Measurements from ENCODE around the gene LIPG.

LIPG gene

DNA sequence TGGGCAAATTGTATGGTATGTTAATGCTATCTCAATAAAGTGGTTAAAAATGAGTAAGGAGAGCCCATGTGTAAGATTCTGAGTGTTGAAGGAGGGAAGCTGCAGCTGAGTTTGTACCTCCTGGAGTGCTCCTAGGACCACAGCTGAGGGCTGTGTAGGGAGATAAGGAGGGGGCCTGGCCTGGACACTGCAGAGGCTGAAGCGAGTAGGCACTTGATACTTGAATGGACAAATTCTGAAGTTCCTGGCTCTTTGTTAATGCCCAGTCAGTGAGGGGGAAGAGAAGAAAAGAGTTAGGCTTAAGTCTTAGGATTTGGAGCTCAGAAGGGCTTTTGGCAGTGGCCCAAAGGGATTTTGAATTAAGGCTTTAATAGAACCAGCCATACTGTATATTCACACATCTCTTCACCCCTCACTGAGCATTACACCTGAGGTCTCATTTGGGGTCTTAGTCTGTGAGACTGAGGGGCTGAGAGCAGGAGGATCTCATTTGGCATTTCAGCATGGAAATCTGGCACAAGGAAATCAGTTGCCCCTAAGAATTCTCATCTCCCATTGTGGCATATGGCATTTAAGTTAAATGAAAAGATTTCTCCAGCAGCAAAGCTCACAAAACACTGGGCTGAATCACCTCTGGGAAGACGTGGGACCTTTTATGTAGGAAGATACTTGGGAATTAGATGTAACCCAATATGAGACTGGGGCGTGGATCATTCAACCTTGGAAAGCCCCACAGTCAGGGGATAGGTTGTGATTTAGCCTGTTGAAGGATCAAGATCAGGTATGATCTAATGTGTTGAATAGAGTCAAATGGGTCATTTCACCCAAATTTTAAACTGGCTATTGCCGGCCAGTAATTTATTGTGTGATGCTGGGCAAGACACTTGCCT is 46.8 kb downstream of the LIPG start:
- peaks cover 6% of the 10 kb centered on the region for H3K27me3 Mint-ChIP-seq
- H3K4me3 Mint-ChIP-seq, result no peak overlapping the region
- peaks cover 2% of the 10 kb centered on the region for H3K36me3 Mint-ChIP-seq
- H3K27ac Mint-ChIP-seq, result no peak overlapping the region
- no peaks in the 10 kb centered on the region for H3K4me1 Mint-ChIP-seq (ENCODE audit: low read depth)
- H3K9me3 Mint-ChIP-seq (ENCODE audit: low read depth), result peaks cover 4% of the 10 kb centered on the region

DNA sequence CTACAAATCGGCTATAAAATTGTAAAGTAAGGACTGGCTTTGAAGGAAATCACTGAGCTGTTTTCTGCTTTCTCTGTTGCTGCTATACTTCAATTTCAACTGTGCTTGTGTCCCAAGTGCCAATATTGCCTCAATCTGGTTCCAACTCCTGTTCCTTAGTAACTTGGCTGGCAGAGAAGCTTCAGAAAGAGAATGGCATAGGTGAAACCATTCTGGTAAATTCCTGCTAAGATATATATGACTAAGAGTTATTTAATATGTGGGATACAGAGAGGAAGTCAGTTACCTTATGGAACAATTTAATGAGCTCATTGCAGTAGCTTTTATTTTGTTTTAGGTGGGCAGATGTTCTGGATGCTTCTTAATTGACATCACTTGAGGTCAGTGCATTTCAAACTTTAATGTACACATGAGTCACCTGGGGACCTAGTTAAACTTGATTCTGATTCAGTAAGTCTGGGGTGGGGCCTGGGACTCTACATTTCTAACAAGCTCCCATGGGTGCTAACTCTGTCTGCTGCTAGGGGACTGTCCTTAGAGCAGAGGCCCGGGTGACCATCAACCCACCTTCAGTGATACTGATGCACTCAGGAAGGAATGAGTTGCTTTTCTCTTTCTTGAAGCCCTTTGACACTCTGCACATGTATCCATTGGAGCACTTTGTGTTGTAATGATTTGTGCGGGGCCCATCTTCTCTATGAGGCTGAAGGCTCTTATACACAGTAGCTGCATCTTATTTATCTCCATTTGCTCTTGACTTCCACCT is 47.6 kb downstream of the LIPG start:
- H3K27ac Mint-ChIP-seq, result no peak overlapping the region
- H3K4me1 Mint-ChIP-seq (ENCODE audit: low read depth), result no peaks in the 10 kb centered on the region
- H3K9me3 Mint-ChIP-seq (ENCODE audit: low read depth), result peaks cover 4% of the 10 kb centered on the region
- peaks cover 2% of the 10 kb centered on the region for H3K36me3 Mint-ChIP-seq
- no peak overlapping the region for H3K4me3 Mint-ChIP-seq
- peaks cover 7% of the 10 kb centered on the region for H3K27me3 Mint-ChIP-seq

DNA sequence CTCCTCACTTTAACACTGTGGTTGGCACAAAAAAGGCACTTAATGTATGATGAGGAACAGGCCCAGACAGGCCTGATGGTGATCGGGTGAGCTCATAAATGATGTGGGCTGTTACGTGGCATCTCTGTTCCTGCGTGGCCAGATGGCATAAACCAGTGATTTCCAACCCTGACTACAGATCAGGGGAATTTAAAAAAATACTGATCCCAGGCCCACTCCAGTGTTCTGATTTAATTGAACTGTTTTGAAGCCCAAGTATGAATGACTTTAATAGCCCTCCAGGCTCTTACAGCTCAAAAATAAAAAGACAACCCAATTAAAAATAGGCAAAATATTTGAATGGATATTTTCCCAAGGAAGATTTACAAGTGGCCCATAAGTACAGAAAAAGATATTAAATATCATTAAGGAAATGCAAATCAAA is 48.2 kb downstream of the LIPG start:
- H3K27ac Mint-ChIP-seq, result no peak overlapping the region
- no peaks in the 10 kb centered on the region for H3K4me1 Mint-ChIP-seq (ENCODE audit: low read depth)
- H3K4me3 Mint-ChIP-seq, result no peak overlapping the region
- peaks cover 2% of the 10 kb centered on the region for H3K36me3 Mint-ChIP-seq
- peaks cover 4% of the 10 kb centered on the region for H3K9me3 Mint-ChIP-seq (ENCODE audit: low read depth)
- H3K27me3 Mint-ChIP-seq, result peaks cover 5% of the 10 kb centered on the region

DNA sequence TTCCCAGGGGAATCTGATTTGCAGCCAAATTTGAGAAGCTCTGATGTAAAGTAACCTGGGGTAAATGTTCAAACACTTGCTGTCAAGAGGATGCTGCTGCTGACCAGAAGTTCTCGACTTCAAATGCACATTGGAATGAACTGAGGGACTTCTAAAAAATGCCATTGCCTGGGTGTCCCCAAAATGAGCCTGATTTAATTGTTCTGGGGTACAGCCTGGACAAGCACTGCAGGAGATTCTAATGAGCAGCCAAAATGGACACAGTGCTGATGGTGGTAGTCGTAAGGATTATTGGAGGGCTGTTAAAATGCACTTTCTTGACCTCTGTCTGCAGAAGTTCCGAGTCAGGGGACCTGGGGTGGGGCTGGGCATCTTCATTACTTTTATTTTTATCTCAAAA is 49.5 kb downstream of the LIPG start:
- no peak overlapping the region for H3K27ac Mint-ChIP-seq
- H3K9me3 Mint-ChIP-seq (ENCODE audit: low read depth), result no peaks in the 10 kb centered on the region
- H3K4me3 Mint-ChIP-seq, result no peak overlapping the region
- no peaks in the 10 kb centered on the region for H3K4me1 Mint-ChIP-seq (ENCODE audit: low read depth)
- peaks cover 2% of the 10 kb centered on the region for H3K27me3 Mint-ChIP-seq
- no peaks in the 10 kb centered on the region for H3K36me3 Mint-ChIP-seq

DNA sequence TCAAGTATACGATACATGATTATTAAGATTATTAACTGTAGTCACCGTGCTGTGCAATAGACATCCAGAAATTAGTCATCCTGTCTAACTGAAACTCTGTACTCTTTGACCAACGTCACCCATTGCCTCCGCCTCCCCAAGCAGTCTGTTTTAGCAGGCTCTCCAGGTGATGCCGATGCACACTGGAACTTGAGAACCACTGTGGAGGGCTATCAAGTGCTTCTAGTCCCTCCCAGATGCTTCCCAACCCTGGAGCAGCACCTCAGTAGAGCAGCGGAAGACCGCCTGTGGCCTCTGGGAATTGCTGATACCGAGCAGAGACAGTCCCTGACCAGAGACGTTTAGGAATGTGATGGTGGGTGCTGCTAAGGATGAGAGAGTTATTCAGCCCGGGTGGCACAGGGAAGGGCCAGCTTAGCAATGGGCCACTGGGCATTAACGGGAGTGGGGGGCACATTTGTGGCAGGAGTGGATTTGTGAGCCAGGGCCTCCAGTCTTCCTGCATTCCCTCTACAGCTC is 50.7 kb downstream of the LIPG start:
- Mint-ChIP-seq H3K4me3 (no peak overlapping the region), H3K27ac (no peak overlapping the region), H3K36me3 (no peaks in the 10 kb centered on the region), H3K4me1 (ENCODE audit: low read depth) (no peaks in the 10 kb centered on the region), H3K9me3 (ENCODE audit: low read depth) (no peaks in the 10 kb centered on the region), H3K27me3 (peaks cover 2% of the 10 kb centered on the region)

DNA sequence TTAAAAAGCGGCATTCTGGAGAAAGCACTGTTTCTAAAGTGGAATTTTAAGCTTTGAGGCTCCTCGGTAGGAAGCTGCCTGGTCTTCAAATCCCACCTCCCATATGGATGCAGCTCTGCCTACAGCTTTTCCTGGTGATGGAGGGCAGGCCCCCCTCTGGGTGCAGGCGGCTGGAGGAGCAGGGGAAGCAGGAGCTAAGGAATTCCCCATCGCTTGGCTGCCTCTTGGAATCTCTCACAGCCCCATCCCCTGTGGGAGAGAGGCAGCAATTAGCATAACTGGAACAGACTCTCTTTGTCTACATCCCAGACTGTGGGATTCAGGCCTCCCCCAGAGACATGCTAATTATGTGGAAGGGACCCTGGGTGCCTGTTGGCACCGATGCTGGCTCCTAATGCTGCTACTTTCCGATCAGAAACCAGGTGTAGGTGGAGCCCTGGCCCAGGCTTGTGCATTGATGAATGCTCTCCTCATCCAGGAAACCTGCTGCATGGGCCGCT is 51.3 kb downstream of the LIPG start:
- Mint-ChIP-seq H3K27ac (no peak overlapping the region), H3K27me3 (peaks cover 2% of the 10 kb centered on the region), H3K4me3 (no peak overlapping the region), H3K9me3 (ENCODE audit: low read depth) (no peaks in the 10 kb centered on the region), H3K4me1 (ENCODE audit: low read depth) (no peaks in the 10 kb centered on the region), H3K36me3 (no peaks in the 10 kb centered on the region)

DNA sequence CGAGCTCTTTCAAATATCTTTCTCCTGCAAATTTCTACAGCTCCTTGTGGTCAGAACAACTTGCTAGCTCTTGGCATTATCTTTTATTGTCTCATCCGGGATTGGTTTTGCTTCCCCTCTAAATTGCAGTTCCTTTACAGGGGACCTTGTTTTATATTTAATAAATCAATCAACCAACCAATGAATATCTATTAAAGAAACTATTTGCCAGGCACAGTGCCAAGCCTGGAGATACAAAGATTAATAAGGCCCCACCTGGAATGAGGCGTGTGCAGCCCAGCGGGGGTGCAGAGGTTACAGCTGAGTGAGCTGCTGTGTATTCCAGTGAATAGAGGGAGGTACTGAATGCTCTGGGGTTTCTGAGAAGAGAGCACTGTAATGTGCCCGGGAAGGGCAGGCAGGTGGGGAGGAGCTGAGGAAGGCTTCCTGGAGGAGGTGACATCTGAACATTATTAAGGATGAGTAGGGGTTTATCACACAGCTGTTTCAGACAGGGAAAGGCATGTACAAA is 51.8 kb downstream of the LIPG start:
- Mint-ChIP-seq H3K9me3 (ENCODE audit: low read depth) (no peaks in the 10 kb centered on the region), H3K27ac (no peak overlapping the region), H3K4me3 (no peak overlapping the region), H3K27me3 (peaks cover 2% of the 10 kb centered on the region), H3K4me1 (ENCODE audit: low read depth) (no peaks in the 10 kb centered on the region), H3K36me3 (no peaks in the 10 kb centered on the region)

DNA sequence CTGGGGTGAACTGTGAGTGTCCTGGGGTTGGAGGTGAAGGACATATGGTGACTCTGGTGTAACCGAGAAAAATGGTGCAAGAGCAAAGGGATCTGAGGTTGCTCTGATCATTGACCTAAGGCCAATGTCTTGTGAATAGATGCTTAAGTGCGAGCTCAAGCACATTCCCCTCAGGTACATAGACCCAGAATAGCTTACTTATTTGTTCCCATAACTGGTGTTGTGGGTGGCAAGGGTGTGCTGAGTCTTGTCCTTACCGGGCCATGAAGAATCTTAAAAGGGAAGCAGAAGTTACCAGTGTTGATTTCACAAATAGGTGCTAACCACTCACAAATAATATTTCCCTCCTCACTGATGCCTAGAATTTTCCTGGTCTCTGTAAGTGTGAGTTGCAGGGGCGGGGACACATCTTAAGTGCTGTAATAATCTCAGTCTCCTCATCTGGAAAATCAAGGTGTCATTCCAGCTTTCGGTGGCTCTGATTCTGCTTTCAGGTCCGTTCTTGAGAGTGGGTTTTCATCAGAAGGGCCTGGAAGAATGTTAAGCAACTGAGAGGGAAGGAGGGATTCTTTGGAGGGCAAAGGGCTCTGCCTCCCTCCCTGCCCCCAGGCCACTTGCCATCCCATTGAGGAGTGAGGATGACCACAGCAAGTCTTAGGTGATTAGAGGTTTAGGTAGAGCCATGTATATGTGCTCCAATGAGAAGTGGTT is 54.9 kb downstream of the LIPG start:
- Mint-ChIP-seq H3K9me3 (ENCODE audit: low read depth) (no peaks in the 10 kb centered on the region), H3K4me3 (no peak overlapping the region), H3K27me3 (peaks cover 8% of the 10 kb centered on the region)

DNA sequence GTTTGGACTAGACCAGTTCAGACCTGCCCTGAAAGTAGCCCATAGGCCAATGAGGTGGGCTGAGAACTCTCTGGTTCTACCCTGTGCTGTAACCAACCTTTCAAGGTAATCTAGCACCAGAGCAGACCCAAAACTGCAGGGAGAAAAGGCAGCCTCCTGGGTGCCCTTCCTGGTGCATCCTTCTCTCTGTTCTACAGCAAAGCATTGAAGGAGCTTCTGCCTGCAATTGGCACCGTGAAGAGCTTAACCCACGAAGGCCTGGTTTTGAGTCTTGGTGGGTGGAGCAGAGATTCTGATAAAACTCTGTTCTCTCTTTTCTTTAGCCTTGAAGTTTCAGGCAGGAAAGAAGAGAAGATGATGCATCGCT is 55.5 kb downstream of the LIPG start:
- H3K4me1 Mint-ChIP-seq (ENCODE audit: low read depth), result peaks cover 7% of the 10 kb centered on the region
- H3K27ac Mint-ChIP-seq, result no peak overlapping the region
- no peaks in the 10 kb centered on the region for H3K9me3 Mint-ChIP-seq (ENCODE audit: low read depth)
- H3K27me3 Mint-ChIP-seq, result peaks cover 11% of the 10 kb centered on the region
- no peak overlapping the region for H3K4me3 Mint-ChIP-seq
- H3K36me3 Mint-ChIP-seq, result peaks cover 3% of the 10 kb centered on the region

More for the DNA sequence above, 54.9 kb downstream of the LIPG start:
- Mint-ChIP-seq H3K4me1 (ENCODE audit: low read depth) (peaks cover 5% of the 10 kb centered on the region), H3K36me3 (peaks cover 3% of the 10 kb centered on the region), H3K27ac (no peak overlapping the region)

DNA sequence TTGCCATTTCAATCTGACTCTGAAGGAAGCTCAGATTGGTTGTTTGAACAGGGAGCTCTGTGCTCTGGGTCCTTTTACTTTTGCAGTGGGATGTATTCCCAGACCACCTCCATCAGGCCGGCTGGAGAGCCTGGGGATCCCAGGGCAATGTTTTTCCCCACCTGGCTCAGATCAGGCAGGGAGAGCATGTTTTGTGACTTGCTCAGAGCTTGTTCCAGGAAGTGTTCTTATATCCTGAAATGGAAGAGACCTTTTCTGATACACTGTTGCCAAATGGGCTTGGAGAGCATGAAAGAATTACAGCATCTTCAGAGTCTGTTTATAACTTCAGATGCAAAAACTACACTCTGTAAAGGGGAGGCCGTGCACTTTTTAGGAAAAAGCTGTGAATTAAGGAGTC is 56.0 kb downstream of the LIPG start:
- Mint-ChIP-seq H3K27ac (no peak overlapping the region), H3K4me1 (ENCODE audit: low read depth) (peaks cover 7% of the 10 kb centered on the region), H3K4me3 (no peak overlapping the region), H3K36me3 (peaks cover 3% of the 10 kb centered on the region), H3K9me3 (ENCODE audit: low read depth) (no peaks in the 10 kb centered on the region), H3K27me3 (peaks cover 16% of the 10 kb centered on the region)

DNA sequence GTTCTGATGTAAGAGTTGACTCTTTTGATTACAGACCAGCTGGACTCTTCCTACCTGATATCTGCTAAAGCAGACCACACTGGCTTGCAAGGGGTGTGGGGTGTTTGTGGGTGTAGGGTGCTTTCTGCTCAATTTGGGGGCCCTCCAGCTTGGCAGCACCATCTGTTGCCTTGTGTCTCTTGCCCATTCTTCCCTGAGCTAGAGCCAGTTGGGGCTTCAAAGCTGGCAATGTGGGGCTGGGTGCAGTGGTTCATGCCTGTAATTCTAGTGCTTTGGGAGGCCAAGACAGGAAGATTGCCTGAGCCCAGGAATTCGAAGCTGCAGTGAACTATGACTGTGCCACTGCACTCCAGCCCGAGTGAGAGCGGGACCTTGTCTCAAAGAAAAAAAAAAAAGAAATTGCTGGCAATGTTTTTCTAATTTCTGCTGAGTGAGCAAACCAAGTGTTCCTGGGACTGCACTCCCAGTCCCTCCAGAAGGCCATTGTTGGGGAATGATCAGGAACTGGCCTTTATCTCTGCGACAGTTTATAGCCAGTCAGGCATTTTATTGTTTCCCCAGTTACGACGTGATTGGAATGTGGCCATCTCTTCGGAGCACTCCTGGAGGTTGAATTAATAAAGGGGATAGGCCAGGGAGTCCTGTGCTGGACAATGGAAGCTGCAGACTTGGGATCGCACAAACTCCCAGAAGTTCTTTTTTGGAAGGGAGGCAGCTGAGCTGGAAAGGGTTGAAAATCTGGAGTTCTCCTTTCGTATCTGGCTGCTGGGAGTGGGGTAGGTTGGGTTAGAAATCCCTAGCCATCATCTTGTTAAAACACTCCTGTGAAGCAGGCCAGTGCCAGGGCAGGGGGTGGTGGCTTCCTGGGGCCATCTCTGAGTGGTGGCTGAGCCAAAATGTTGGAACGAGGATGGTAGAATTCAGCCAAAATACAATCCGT is 57.2 kb downstream of the LIPG start:
- peaks cover 20% of the 10 kb centered on the region for H3K27me3 Mint-ChIP-seq
- H3K4me3 Mint-ChIP-seq, result no peak overlapping the region
- peaks cover 7% of the 10 kb centered on the region for H3K4me1 Mint-ChIP-seq (ENCODE audit: low read depth)
- H3K9me3 Mint-ChIP-seq (ENCODE audit: low read depth), result no peaks in the 10 kb centered on the region
- no peak overlapping the region for H3K27ac Mint-ChIP-seq
- peaks cover 3% of the 10 kb centered on the region for H3K36me3 Mint-ChIP-seq

DNA sequence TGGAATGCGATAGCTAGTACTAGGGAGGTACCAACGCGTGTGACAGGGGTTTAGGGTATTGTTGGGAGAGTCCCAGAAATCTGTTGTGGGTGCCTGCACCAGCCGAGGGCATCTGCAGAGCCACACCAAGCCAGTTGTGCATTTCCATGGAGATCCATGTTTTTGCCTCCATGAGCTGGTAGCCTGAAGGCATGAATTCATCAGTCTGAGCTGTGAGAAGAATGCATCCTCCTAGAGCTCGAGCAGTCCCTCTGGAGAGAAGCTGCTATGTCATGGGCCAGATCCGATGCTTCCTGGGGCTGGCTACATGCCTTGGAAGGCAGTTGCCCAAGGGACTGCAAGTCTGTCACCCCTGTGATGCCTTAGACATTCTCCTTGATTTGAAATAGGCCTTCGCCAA is 57.9 kb downstream of the LIPG start:
- Mint-ChIP-seq H3K4me3 (no peak overlapping the region), H3K27me3 (peaks cover 20% of the 10 kb centered on the region), H3K36me3 (peaks cover 3% of the 10 kb centered on the region)

DNA sequence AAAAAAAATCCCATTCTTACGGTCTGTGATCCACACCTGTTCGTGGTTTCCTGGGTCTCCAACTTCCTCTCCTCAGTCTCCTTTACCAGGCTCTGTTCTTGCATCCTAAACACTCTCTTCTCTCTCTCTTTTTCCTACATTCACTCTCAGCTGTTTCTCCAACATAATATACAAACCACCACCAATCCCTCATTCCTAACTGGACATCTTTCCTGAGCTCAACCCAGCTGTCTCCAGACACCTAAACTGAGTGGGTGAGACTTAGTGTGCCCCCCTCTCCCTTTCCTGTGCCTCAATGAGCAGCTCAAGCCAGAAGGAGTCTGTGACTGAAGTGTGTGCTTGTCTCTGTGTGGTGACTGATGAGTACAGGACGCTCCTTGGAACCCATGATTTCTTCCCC is 59.4 kb downstream of the LIPG start:
- Mint-ChIP-seq H3K27ac (peak overlapping the region; percentile 59), H3K4me3 (no peak overlapping the region), H3K4me1 (ENCODE audit: low read depth) (peaks cover 7% of the 10 kb centered on the region), H3K27me3 (peaks cover 21% of the 10 kb centered on the region), H3K9me3 (ENCODE audit: low read depth) (no peaks in the 10 kb centered on the region), H3K36me3 (peaks cover 3% of the 10 kb centered on the region)

More for the DNA sequence above, 57.9 kb downstream of the LIPG start:
- H3K9me3 Mint-ChIP-seq (ENCODE audit: low read depth), result no peaks in the 10 kb centered on the region
- H3K27ac Mint-ChIP-seq, result no peak overlapping the region
- peaks cover 7% of the 10 kb centered on the region for H3K4me1 Mint-ChIP-seq (ENCODE audit: low read depth)
